Esophagus muscularis mucosa (tissue), 4 donors: ENCODE data around the gene KRT32. TPM values are rescaled to one million over a fixed set of nuclear protein-coding genes. Genes with fewer than 3 reads are reported as not detected.

Source experiments
- DNase-seq: peaks from one replicate; pipeline ENCODE4 v3.0.0-alpha.2; 2017; ENCODE audit errors: extremely low spot score
- H3K27ac ChIP-seq, 4 donors: fragments of 200-600 bp; sonication (generic); replicated peaks in 1 of 4; 1 replicate in 3 of 4; 2 replicates in 1 of 4; pipeline ENCODE4 v1.5.1; 2016 to 2019; ENCODE audit warnings: mild to moderate bottlenecking in 1 of 4
- H3K27me3 ChIP-seq, 4 donors: fragments of 200-600 bp; sonication (generic); one replicate each; pipeline versions ENCODE4 v1.5.1 to v1.6.0; 2016 to 2019
- H3K36me3 ChIP-seq, 4 donors: fragments of 200-600 bp; sonication (generic); one replicate each; pipeline ENCODE4 v1.5.1; 2016 to 2019
- H3K4me1 ChIP-seq, 4 donors: fragments of 200-600 bp; sonication (generic); one replicate each; pipeline ENCODE4 v1.5.1; 2016 to 2019
- H3K4me3 ChIP-seq, 4 donors: fragments of 200-600 bp; sonication (generic); 1 replicate in 2 of 4; 2 replicates in 2 of 4; pipeline ENCODE4 v1.5.1; 2016 to 2019; ENCODE audit warnings: mild to moderate bottlenecking in 4 of 4, moderate library complexity in 1 of 4
- H3K9me3 ChIP-seq, 4 donors: fragments of 200-600 bp; sonication (generic); 1 replicate in 3 of 4; 2 replicates in 1 of 4; pipeline ENCODE4 v1.5.1; 2016 to 2019
- EP300 ChIP-seq: sonication (generic); formaldehyde crosslinking; IDR thresholded peaks from one replicate; pipeline ENCODE4 v1.6.1; 2017; ENCODE audit warnings: antibody characterized with exemption
- POLR2A ChIP-seq: fragments of 450-650 bp; IDR thresholded peaks from one replicate; pipeline ENCODE4 v1.6.1; 2017; ENCODE audit warnings: antibody characterized with exemption, moderate library complexity, mild to moderate bottlenecking, low read depth
- POLR2AphosphoS5 ChIP-seq, 2 donors: sonication (generic); formaldehyde crosslinking; IDR thresholded peaks; one replicate each; pipeline ENCODE4 v1.6.1; 2017; ENCODE audit warnings: antibody characterized with exemption in 2 of 2
- WGBS: methylation state at CpG from one replicate; pipeline ENCODE4 v1.1.5; 2018; 5-methylcytosine and 5-hydroxymethylcytosine counted together
- intact Hi-C: fragments of 100-400 bp; cut with DNase I; formaldehyde crosslinking; loops from one replicate; pipeline ENCODE4 v1.15.1; 2023
- total RNA-seq, 4 donors: library from RNA; depleted of rRNA; stranded (reverse); fragments of >200 nt; gene quantifications; one replicate each; pipeline versions ENCODE4 v1.1.0 to v1.2.1, GENCODE V29; 2016
- TF ChIP-seq, protein P1 (sequence below), 3 experiments: fragments of 200-600 bp in 2 of 3; fragments of 450-650 bp in 1 of 3; sonication (generic) in 2 of 3; IDR thresholded peaks; one replicate each; pipeline ENCODE4 v1.5.1; 2017 to 2019; ENCODE audit warnings: antibody characterized with exemption in 3 of 3, mild to moderate bottlenecking in 2 of 3, moderate library complexity in 1 of 3

KRT32 gene
- total RNA-seq, 4 donors from 2014 or later = not detected

DNA sequence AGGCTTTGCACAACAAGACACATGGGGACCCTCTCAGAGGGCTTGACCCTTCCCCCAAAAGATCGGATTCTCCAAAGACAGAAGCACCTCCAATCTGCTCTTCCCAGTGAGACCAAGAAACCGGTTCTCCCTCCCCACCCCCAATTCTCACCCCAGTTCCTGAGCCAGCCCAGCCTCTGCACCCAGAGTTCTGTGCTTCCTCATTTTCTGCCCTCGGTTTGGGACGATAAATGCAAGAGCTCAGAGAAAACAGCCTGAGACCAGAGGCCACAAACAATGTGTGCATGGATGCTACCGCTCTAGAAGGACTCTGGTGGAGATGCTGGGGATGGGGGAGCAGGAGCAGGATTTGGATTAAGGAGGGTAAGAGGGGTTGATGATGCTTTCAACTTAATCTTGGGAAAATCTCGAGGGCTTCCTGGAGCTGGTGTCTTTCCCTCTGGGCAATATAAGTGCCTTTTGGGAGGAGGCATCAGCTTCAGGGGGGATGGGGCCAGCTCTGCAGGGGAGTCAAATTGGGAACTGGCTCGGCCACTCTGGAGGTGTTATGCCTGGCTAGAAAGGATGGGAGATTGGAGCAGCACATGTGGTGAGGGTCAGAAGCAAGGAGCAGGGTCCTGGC lies 45.5 kb upstream of the KRT32 start:
- Histone ChIP-seq H3K27me3 (peaks cover 0 to 11% (median 0%) of the 10 kb centered on the region in 4 donors), H3K36me3 (no peaks in the 10 kb centered on the region), H3K4me1 (no peaks in the 10 kb centered on the region), H3K9me3 (no peaks in the 10 kb centered on the region), H3K27ac (no peak overlapping the region), H3K4me3 (no peak overlapping the region)
- intact Hi-C loops = no loop called here
- 67% methylated on average over 7 of the region's 7 CpGs for WGBS
- TF ChIP-seq POLR2AphosphoS5 (IDR thresholded peaks at IDR 0.05) (no peak), EP300 (no peak), POLR2A (no peak)
- TF ChIP-seq, protein P1, sequence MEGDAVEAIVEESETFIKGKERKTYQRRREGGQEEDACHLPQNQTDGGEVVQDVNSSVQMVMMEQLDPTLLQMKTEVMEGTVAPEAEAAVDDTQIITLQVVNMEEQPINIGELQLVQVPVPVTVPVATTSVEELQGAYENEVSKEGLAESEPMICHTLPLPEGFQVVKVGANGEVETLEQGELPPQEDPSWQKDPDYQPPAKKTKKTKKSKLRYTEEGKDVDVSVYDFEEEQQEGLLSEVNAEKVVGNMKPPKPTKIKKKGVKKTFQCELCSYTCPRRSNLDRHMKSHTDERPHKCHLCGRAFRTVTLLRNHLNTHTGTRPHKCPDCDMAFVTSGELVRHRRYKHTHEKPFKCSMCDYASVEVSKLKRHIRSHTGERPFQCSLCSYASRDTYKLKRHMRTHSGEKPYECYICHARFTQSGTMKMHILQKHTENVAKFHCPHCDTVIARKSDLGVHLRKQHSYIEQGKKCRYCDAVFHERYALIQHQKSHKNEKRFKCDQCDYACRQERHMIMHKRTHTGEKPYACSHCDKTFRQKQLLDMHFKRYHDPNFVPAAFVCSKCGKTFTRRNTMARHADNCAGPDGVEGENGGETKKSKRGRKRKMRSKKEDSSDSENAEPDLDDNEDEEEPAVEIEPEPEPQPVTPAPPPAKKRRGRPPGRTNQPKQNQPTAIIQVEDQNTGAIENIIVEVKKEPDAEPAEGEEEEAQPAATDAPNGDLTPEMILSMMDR (IDR thresholded peaks at IDR 0.05) = no peak
- DNase-seq = no peak

DNA sequence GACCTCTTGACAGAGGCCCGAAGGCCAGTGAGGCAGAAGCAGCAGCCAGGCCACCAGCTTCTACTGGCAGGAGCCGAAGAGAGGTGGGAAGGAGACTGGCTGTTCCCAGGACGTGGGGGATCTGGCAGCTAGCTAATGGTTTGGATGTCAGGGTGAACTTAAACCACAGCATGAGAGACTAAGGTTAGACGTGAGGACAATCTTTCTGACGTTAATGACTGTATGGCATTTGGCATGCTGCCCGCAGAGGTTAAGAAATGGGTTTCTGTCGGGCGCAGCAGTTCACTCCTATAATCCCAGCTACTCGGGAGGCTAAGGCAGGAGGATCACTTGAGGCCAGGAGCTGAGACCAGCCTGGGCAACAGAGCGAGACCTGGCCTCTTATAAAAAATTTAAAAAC lies 44.5 kb upstream of the KRT32 start:
- no peak for DNase-seq
- no peaks in the 10 kb centered on the region for H3K9me3 ChIP-seq
- H3K36me3 ChIP-seq = no peaks in the 10 kb centered on the region
- intact Hi-C loops = no loop called here
- H3K27ac ChIP-seq = no peak overlapping the region
- no peak overlapping the region for H3K4me3 ChIP-seq
- no peaks in the 10 kb centered on the region for H3K4me1 ChIP-seq
- WGBS = 87% methylated on average over 10 of the region's 10 CpGs
- TF ChIP-seq, protein P1 (IDR thresholded peaks at IDR 0.05) = no peak
- TF ChIP-seq EP300 = no peak
- no peak for TF ChIP-seq POLR2AphosphoS5 (IDR thresholded peaks at IDR 0.05)
- no peak for TF ChIP-seq POLR2A
- H3K27me3 ChIP-seq = peaks cover 0 to 9% (median 0%) of the 10 kb centered on the region in 4 donors

DNA sequence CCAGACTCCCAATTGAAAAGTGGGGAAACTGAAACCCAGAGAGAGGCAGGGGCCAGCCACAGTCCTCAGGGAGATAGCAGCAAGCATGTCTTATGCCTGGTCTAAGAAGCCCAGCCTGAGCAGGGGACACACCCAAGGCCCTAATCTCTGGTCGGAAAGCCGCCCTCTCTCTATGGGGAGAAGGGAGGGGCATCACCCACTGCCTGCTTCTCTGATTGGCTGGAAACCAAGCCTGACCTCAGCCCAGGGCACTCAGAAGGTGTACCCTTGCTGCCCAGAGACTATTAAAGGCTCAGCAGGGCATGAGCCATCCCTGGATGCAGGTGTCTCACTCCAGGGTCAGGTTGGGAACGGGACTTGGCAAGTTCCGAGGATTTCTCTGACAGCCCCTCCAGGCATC lies 43.9 kb upstream of the KRT32 start:
- 80% methylated on average over 1 of the region's 4 CpGs for WGBS
- intact Hi-C loops = no loop called here

DNA sequence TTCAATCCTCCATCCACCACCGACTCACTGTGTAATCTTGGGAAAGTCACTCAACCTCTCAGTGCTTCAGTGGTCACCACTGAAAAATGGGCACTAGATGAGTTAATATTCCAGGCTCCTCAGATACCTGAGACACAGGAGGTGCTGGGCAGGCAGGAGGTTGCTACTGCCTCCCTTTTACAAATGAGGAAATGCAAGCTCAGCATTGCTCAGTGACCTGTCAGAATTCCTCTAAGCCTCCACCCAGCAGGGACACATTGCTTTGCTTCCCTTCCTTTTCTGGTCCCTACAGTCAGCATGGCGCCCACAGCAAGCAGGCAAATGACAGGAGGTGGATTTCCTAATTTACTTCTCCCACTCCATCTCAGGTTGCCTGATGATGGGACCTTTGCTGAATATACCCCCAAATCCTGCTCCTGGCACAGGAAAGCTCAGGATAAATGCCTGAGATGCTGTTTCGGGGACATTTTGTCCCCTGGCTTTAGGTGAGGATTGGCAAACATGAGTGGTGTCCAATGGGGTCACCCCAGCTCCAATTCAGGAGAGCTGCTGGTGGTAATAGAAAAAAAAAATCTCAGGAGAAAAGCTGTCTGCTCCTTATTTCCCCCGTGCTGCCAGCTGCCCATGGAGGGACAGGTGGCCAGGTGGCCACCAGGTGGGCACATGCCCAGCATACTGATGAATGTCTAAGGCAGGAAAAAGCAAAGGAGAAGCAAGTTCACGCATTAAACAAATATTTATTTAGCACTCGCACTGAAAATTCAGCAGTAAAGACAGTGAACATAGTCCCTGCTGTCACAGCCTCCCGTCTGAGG lies 43.3 kb upstream of the KRT32 start:
- no peak overlapping the region for H3K27ac ChIP-seq
- intact Hi-C loops = no loop called here
- peaks cover 0 to 4% (median 0%) of the 10 kb centered on the region in 4 donors for H3K27me3 ChIP-seq
- H3K9me3 ChIP-seq = no peaks in the 10 kb centered on the region
- H3K4me3 ChIP-seq = no peak overlapping the region
- no peak for DNase-seq
- H3K36me3 ChIP-seq = no peaks in the 10 kb centered on the region
- H3K4me1 ChIP-seq = no peaks in the 10 kb centered on the region
- WGBS = 89% methylated on average over 7 of the region's 7 CpGs
- TF ChIP-seq POLR2A = no peak
- no peak for TF ChIP-seq POLR2AphosphoS5 (IDR thresholded peaks at IDR 0.05)
- no peak for TF ChIP-seq EP300
- TF ChIP-seq, protein P1 (IDR thresholded peaks at IDR 0.05) = no peak

More for the DNA sequence above, 43.9 kb upstream of the KRT32 start:
- H3K4me3 ChIP-seq = no peak overlapping the region
- DNase-seq = no peak
- H3K27ac ChIP-seq = no peak overlapping the region
- no peaks in the 10 kb centered on the region for H3K4me1 ChIP-seq
- TF ChIP-seq EP300 (no peak), POLR2A (no peak), POLR2AphosphoS5 (IDR thresholded peaks at IDR 0.05) (no peak)
- TF ChIP-seq, protein P1 (IDR thresholded peaks at IDR 0.05) = no peak
- peaks cover 0 to 4% (median 0%) of the 10 kb centered on the region in 4 donors for H3K27me3 ChIP-seq
- H3K9me3 ChIP-seq = no peaks in the 10 kb centered on the region
- H3K36me3 ChIP-seq = no peaks in the 10 kb centered on the region
